B cell (primary cell): ENCODE measurements around the gene JMJD4. TPM values are rescaled to one million over a fixed set of nuclear protein-coding genes. Genes with fewer than 3 reads are reported as not detected.

ENCODE experiments used
- ATAC-seq: fragments of 200-7000 bp; cut with Tn5 transposase; one replicate; pipeline ENCODE4 v1.10.0; 2021; ENCODE audit warnings: low read depth, mild to moderate bottlenecking, moderate number of reproducible peaks, moderate library complexity
- CTCF ChIA-PET: fragments of 350-600 bp; sonication (Branson Sonifier 250); formaldehyde crosslinking; loops from one replicate; lab custom pipeline; 2021; ENCODE audit warnings: antibody characterized with exemption, inconsistent platforms; lab: Charles Lee
- POLR2A ChIA-PET: fragments of 350-600 bp; sonication (Branson Sonifier 250); formaldehyde crosslinking; loops from one replicate; lab custom pipeline; 2021; ENCODE audit warnings: antibody characterized with exemption; lab: Charles Lee
- DNase-seq: peaks from one replicate; pipeline ENCODE4 v3.0.0; 2013
- H2AFZ ChIP-seq: 2 replicates; pipeline ENCODE4 v1.6.1; 2012; ENCODE audit warnings: mild to moderate bottlenecking, low read depth, low read length; ENCODE audit not compliant: insufficient read depth, poor library complexity, severe bottlenecking
- H3K27ac ChIP-seq, 2 donors: 1 replicate in 1 of 2; 2 replicates in 1 of 2; pipeline ENCODE4 v1.5.1; 2012 to 2013; ENCODE audit warnings: low read length in 2 of 2, mild to moderate bottlenecking in 2 of 2, moderate library complexity in 1 of 2
- H3K27me3 ChIP-seq, 4 experiments: fragments of 200-600 bp in 1 of 4; sonication (generic) in 1 of 4; replicated peaks in 1 of 4; 1 replicate in 2 of 4; 2 replicates in 2 of 4; pipeline versions ENCODE4 v1.6.1 to v1.7.0; 2013 to 2016; ENCODE audit warnings: low read length in 3 of 4, mild to moderate bottlenecking in 2 of 4, mixed read lengths in 1 of 4, moderate library complexity in 1 of 4; ENCODE audit not compliant: insufficient read depth in 4 of 4, control insufficient read depth in 3 of 4; ENCODE audit errors: control extremely low read depth in 1 of 4
- H3K36me3 ChIP-seq, 2 experiments: replicated peaks in 1 of 2; 1 replicate in 1 of 2; 2 replicates in 1 of 2; pipeline versions ENCODE4 v1.6.1 to v1.7.1; 2013; ENCODE audit warnings: low read length in 1 of 2; ENCODE audit not compliant: insufficient read depth in 2 of 2, control insufficient read depth in 1 of 2; ENCODE audit errors: control extremely low read depth in 1 of 2, extremely low read depth in 1 of 2
- H3K4me1 ChIP-seq, 2 donors: fragments of 200-600 bp in 1 of 2; sonication (generic) in 1 of 2; 1 replicate in 1 of 2; 2 replicates in 1 of 2; pipeline versions ENCODE4 v1.5.1 to v1.6.1; 2013 to 2017; ENCODE audit warnings: low read length in 2 of 2; ENCODE audit not compliant: control insufficient read depth in 2 of 2, insufficient read depth in 2 of 2
- H3K4me2 ChIP-seq: replicated peaks from 2 replicates; pipeline ENCODE3; 2012; ENCODE audit warnings: mild to moderate bottlenecking, low read depth, low read length; ENCODE audit not compliant: poor library complexity, severe bottlenecking
- H3K4me3 ChIP-seq, 5 experiments: fragments of 200-600 bp in 1 of 5; sonication (generic) in 1 of 5; 1 replicate in 3 of 5; 2 replicates in 2 of 5; pipeline versions ENCODE4 v1.5.1 to v1.7.0; 2011 to 2016; ENCODE audit warnings: low read length in 4 of 5, mild to moderate bottlenecking in 4 of 5, low read depth in 2 of 5, control low read depth in 1 of 5, moderate library complexity in 1 of 5; ENCODE audit not compliant: insufficient read depth in 1 of 5; ENCODE audit errors: control extremely low read depth in 1 of 5, extremely low read depth in 1 of 5
- H3K79me2 ChIP-seq: fragments of 200-600 bp; sonication (generic); one replicate; pipeline ENCODE4 v1.6.0; 2016; ENCODE audit warnings: low read length; ENCODE audit not compliant: control insufficient read depth, insufficient read depth
- H3K9ac ChIP-seq: fragments of 200-600 bp; sonication (generic); 2 replicates; pipeline ENCODE4 v1.6.1; 2017; ENCODE audit warnings: mild to moderate bottlenecking, low read length, moderate library complexity
- H3K9me3 ChIP-seq, 3 donors: one replicate each; pipeline versions ENCODE4 v1.6.1 to v1.7.1; 2013; ENCODE audit warnings: low read length in 2 of 3; ENCODE audit not compliant: control insufficient read depth in 2 of 3, insufficient read depth in 1 of 3; ENCODE audit errors: control extremely low read depth in 1 of 3
- H4K20me1 ChIP-seq: 2 replicates; pipeline ENCODE4 v1.6.0; 2012; ENCODE audit warnings: mild to moderate bottlenecking, low read length; ENCODE audit not compliant: insufficient read depth, control insufficient read depth, poor library complexity, severe bottlenecking
- H3K27ac Mint-ChIP-seq: one replicate; pipeline ENCODE4 v1.8.0; 2021; ENCODE audit warnings: mixed read lengths
- H3K27me3 Mint-ChIP-seq: one replicate; pipeline ENCODE4 v1.8.0; 2021; ENCODE audit warnings: mixed read lengths
- H3K4me1 Mint-ChIP-seq: one replicate; pipeline ENCODE4 v1.8.0; 2021; ENCODE audit warnings: mixed read lengths
- H3K4me3 Mint-ChIP-seq: one replicate; pipeline ENCODE4 v1.8.0; 2021; ENCODE audit warnings: mixed read lengths
- H3K9me3 Mint-ChIP-seq: one replicate; pipeline ENCODE4 v1.8.0; 2022; ENCODE audit warnings: mixed read lengths; ENCODE audit not compliant: insufficient read depth
- CTCF ChIP-seq: fragments of 200-600 bp; IDR thresholded peaks from one replicate; pipeline ENCODE4 v1.8.0; 2022; ENCODE audit warnings: antibody characterized with exemption, mild to moderate bottlenecking
- EZH2 ChIP-seq: IDR thresholded peaks from 2 replicates; pipeline ENCODE4 v1.6.1; 2012; ENCODE audit warnings: borderline replicate concordance, low read depth, mild to moderate bottlenecking, moderate library complexity, low read length; ENCODE audit not compliant: insufficient read depth, poor library complexity, severe bottlenecking
- WGBS: methylation state at CpG from one replicate; pipeline ENCODE4 v1.1.5; 2013; ENCODE audit warnings: missing lambda C conversion rate; ENCODE audit not compliant: insufficient coverage; 5-methylcytosine and 5-hydroxymethylcytosine counted together
- intact Hi-C: fragments of 100-400 bp; cut with micrococcal nuclease; formaldehyde crosslinking; loops from one replicate; pipeline ENCODE4 v1.10.0; 2022
- polyA plus RNA-seq: library from polyadenylated mRNA; depleted of rRNA; stranded (reverse); fragments of >200 nt; gene quantifications from 2 replicates; pipeline ENCODE4 v1.2.3, GENCODE V29; 2012
- total RNA-seq, 2 donors: library from RNA; stranded (reverse); fragments of 120-200 nt in 1 of 2; gene quantifications; 1 replicate in 1 of 2; 2 replicates in 1 of 2; pipeline versions ENCODE4 v1.2.3 to v1.2.4, GENCODE V29; 2013 to 2022

Gene JMJD4
- total and polyA plus RNA-seq, 2 donors (not counting 1 experiment from before 2014, with no cell fraction given) = 29.9 to 30.6 TPM

- no peak overlapping the region for H3K27ac ChIP-seq
- Mint-ChIP-seq H3K4me1 (no peaks in the 10 kb centered on the region), H3K9me3 (no peaks in the 10 kb centered on the region), H3K27ac (no peak overlapping the region), H3K4me3 (no peak overlapping the region), H3K27me3 (no peaks in the 10 kb centered on the region)
- H4K20me1 ChIP-seq = no peaks in the 10 kb centered on the region
- no CpG with 5 or more reads among the region's 4 CpGs for WGBS
- intact Hi-C loops = no loop called here
- TF ChIP-seq EZH2 (no peak), CTCF (no peak)
- H3K4me2 ChIP-seq = no peak overlapping the region
- no peaks in the 10 kb centered on the region for H3K79me2 ChIP-seq
- no peak overlapping the region for H3K4me3 ChIP-seq
- no peak overlapping the region for H3K9ac ChIP-seq
- ChIA-PET CTCF (no interaction called here), POLR2A (no interaction called here)
- no peak for DNase-seq
- peaks cover 0 to 28% of the 10 kb centered on the region in 2 experiments for H3K36me3 ChIP-seq
- H2AFZ ChIP-seq = no peak overlapping the region
- H3K9me3 ChIP-seq = no peaks in the 10 kb centered on the region
- no peak for ATAC-seq
- no peaks in the 10 kb centered on the region for H3K27me3 ChIP-seq
- H3K4me1 ChIP-seq = no peaks in the 10 kb centered on the region
Observed at GRCh38 chr1:227777646-227778045, 42.5 kb upstream of the JMJD4 start.

GRCh38 chr1:227777156-227777555, 42.1 kb upstream of the JMJD4 start:
- intact Hi-C loops = no loop called here
- no peak overlapping the region for H2AFZ ChIP-seq
- H3K4me3 ChIP-seq = no peak overlapping the region
- H3K36me3 ChIP-seq = peaks cover 0 to 24% of the 10 kb centered on the region in 2 experiments
- no peak overlapping the region for H3K9ac ChIP-seq
- WGBS = 100% methylated on average over 6 of the region's 11 CpGs
- no peaks in the 10 kb centered on the region for H3K9me3 ChIP-seq
- no peaks in the 10 kb centered on the region for H3K27me3 ChIP-seq
- H4K20me1 ChIP-seq = no peaks in the 10 kb centered on the region
- CTCF ChIA-PET = no interaction called here
- POLR2A ChIA-PET = no interaction called here
- H3K79me2 ChIP-seq = no peaks in the 10 kb centered on the region
- H3K27ac Mint-ChIP-seq = no peak overlapping the region
- no peaks in the 10 kb centered on the region for H3K9me3 Mint-ChIP-seq
- no peak for TF ChIP-seq EZH2
- TF ChIP-seq CTCF = no peak
- no peak overlapping the region for H3K27ac ChIP-seq
- ATAC-seq (no peak), DNase-seq (no peak)
- H3K4me1 Mint-ChIP-seq = no peaks in the 10 kb centered on the region
- no peaks in the 10 kb centered on the region for H3K4me1 ChIP-seq
- no peak overlapping the region for H3K4me3 Mint-ChIP-seq
- no peak overlapping the region for H3K4me2 ChIP-seq
- no peaks in the 10 kb centered on the region for H3K27me3 Mint-ChIP-seq
